HPDE6-E6E7 (cell line): Measurements from ENCODE around the gene LRRC8E.
"Not testable (repeated sequence)": the region's sequence is repeated elsewhere in the genome, so short reads cannot be mapped to it uniquely, and the experiment has no call there.

Source experiments
- DNase-seq: peaks from one replicate; pipeline ENCODE4 v3.0.0; 2011; ENCODE audit warnings: missing footprints; ENCODE audit errors: extremely low spot score

LRRC8E gene

GRCh38 chr19:7887408-7888144 lies 734 bp upstream of the LRRC8E start:
- DNase-seq: no peak

- no peak for DNase-seq
Measured at GRCh38 chr19:7888826-7889217, 512 bp downstream of the LRRC8E start.

GRCh38 chr19:7893362-7894101 lies 5.2 kb downstream of the LRRC8E start:
- DNase-seq: not testable (repeated sequence)

- peak; percentile 58 for DNase-seq
Measured at GRCh38 chr19:7894612-7895309, 6.5 kb downstream of the LRRC8E start.

GRCh38 chr19:7895565-7895964 lies 7.3 kb downstream of the LRRC8E start:
- DNase-seq: no peak

- DNase-seq: no peak
Measured at GRCh38 chr19:7897292-7897691, 9.0 kb downstream of the LRRC8E start.

- DNase-seq: no peak
Measured at GRCh38 chr19:7898967-7899366, 10.7 kb downstream of the LRRC8E start.

GRCh38 chr19:7899751-7900378 lies 11.6 kb downstream of the LRRC8E start:
- no peak for DNase-seq

GRCh38 chr19:7900401-7900870 lies 12.1 kb downstream of the LRRC8E start:
- DNase-seq: no peak

GRCh38 chr19:7900931-7901330 lies 12.6 kb downstream of the LRRC8E start:
- no peak for DNase-seq

- DNase-seq: no peak
Measured at GRCh38 chr19:7901337-7901736, 13.0 kb downstream of the LRRC8E start.

- no peak for DNase-seq
Measured at GRCh38 chr19:7902796-7903243, 14.5 kb downstream of the LRRC8E start.

- peak; percentile 97 for DNase-seq
Measured at GRCh38 chr19:7903244-7904073, 15.1 kb downstream of the LRRC8E start, which contains the start of gene MAP2K7. TSS of gene MAP2K7 (plus strand) at chr19:7903877. CDS start at chr19:7903945, 68 bp downstream.

GRCh38 chr19:7904074-7905020 lies 16.0 kb downstream of the LRRC8E start:
- no peak for DNase-seq

- DNase-seq: no peak
Measured at GRCh38 chr19:7905268-7905667, 17.0 kb downstream of the LRRC8E start.

- no peak for DNase-seq
Measured at GRCh38 chr19:7905859-7906258, 17.5 kb downstream of the LRRC8E start.

- no peak for DNase-seq
Measured at GRCh38 chr19:7907122-7907521, 18.8 kb downstream of the LRRC8E start.

GRCh38 chr19:7907544-7907943 lies 19.2 kb downstream of the LRRC8E start:
- DNase-seq: no peak

GRCh38 chr19:7908078-7908699 lies 19.9 kb downstream of the LRRC8E start:
- DNase-seq: no peak
